IMR-90 (cell line): Measurements from ENCODE around the gene CLRN3. TPM values are rescaled to one million over a fixed set of nuclear protein-coding genes. Genes with fewer than 3 reads are reported as not detected.

Source experiments
- ATAC-seq: fragments of 200-7000 bp; cut with Tn5 transposase; 2 replicates; pipeline ENCODE4 v1.9.1; 2020; ENCODE audit warnings: low read depth, mild to moderate bottlenecking, moderate library complexity
- BruUV-seq: library from RNA; stranded (reverse); fragments of 400-500 nt; replicated peaks from 2 replicates; lab custom pipeline; 2021; lab: Mats Ljungman, UMichigan
- CTCF ChIA-PET: fragments of 300-600 bp; formaldehyde crosslinking; extraction: SDS; loops from one replicate; lab custom pipeline; 2021; ENCODE audit warnings: antibody characterized with exemption; lab: Yijun Ruan, JAX
- POLR2A ChIA-PET: fragments of 300-600 bp; sonication (Branson Sonifier 250); formaldehyde crosslinking; loops from one replicate; lab custom pipeline; 2022; ENCODE audit warnings: antibody characterized with exemption; ENCODE audit not compliant: unreplicated experiment; lab: Charles Lee
- DNase-seq: peaks from one replicate; pipeline ENCODE4 v3.0.0; 2013
- H2AFZ ChIP-seq: replicated peaks from 2 replicates; pipeline ENCODE3; 2013; ENCODE audit warnings: low read length, mild to moderate bottlenecking; ENCODE audit not compliant: poor library complexity
- H2AK5ac ChIP-seq: 2 replicates; pipeline ENCODE4 v1.6.1; 2013; ENCODE audit warnings: low read depth, low read length, inconsistent platforms
- H2AK9ac ChIP-seq: replicated peaks from 2 replicates; pipeline ENCODE3; 2013; ENCODE audit warnings: mild to moderate bottlenecking, low read depth, low read length, moderate library complexity; ENCODE audit not compliant: poor library complexity
- H2BK120ac ChIP-seq: 2 replicates; pipeline ENCODE4 v1.6.1; 2013; ENCODE audit warnings: low read depth, low read length, inconsistent platforms
- H2BK15ac ChIP-seq: 3 replicates; pipeline ENCODE4 v1.6.1; 2013; ENCODE audit warnings: low read depth, low read length, inconsistent platforms
- H2BK20ac ChIP-seq: 2 replicates; pipeline ENCODE4 v1.6.1; 2013; ENCODE audit warnings: low read depth, mild to moderate bottlenecking, inconsistent platforms, low read length, moderate library complexity
- H2BK5ac ChIP-seq: 2 replicates; pipeline ENCODE4 v1.6.1; 2013; ENCODE audit warnings: mild to moderate bottlenecking, low read depth, low read length, inconsistent platforms; ENCODE audit not compliant: poor library complexity, severe bottlenecking
- H3K14ac ChIP-seq: replicated peaks from 2 replicates; pipeline ENCODE4 v1.6.1; 2013; ENCODE audit warnings: low read depth, low read length, inconsistent platforms
- H3K18ac ChIP-seq: 2 replicates; pipeline ENCODE4 v1.6.1; 2013; ENCODE audit warnings: low read depth, low read length, control low read depth
- H3K23ac ChIP-seq: 2 replicates; pipeline ENCODE4 v1.6.1; 2013; ENCODE audit warnings: low read depth, low read length, inconsistent platforms
- H3K27ac ChIP-seq: 2 replicates; pipeline ENCODE4 v1.5.1; 2013; ENCODE audit warnings: mild to moderate bottlenecking, control low read depth, low read length; ENCODE audit not compliant: insufficient read depth
- H3K27me3 ChIP-seq: 2 replicates; pipeline ENCODE4 v1.6.1; 2013; ENCODE audit warnings: low read length; ENCODE audit not compliant: control insufficient read depth, insufficient read depth
- H3K36me3 ChIP-seq: 2 replicates; pipeline ENCODE4 v1.6.1; 2013; ENCODE audit warnings: low read length, mixed read lengths; ENCODE audit not compliant: control insufficient read depth, insufficient read depth
- H3K4ac ChIP-seq: 2 replicates; pipeline ENCODE4 v1.6.1; 2013; ENCODE audit warnings: low read depth, low read length, inconsistent platforms
- H3K4me1 ChIP-seq: 2 replicates; pipeline ENCODE4 v1.6.1; 2013; ENCODE audit warnings: low read length, mixed read lengths; ENCODE audit not compliant: control insufficient read depth, insufficient read depth
- H3K4me2 ChIP-seq: 2 replicates; pipeline ENCODE4 v1.6.1; 2013; ENCODE audit warnings: low read depth, mild to moderate bottlenecking, control low read depth, low read length, moderate library complexity
- H3K4me3 ChIP-seq: 2 replicates; pipeline ENCODE4 v1.5.1; 2013; ENCODE audit warnings: low read depth, mild to moderate bottlenecking, control low read depth, low read length, moderate library complexity; ENCODE audit not compliant: insufficient read depth
- H3K56ac ChIP-seq: 2 replicates; pipeline ENCODE4 v1.6.1; 2013; ENCODE audit warnings: low read length, inconsistent platforms; ENCODE audit not compliant: insufficient read depth; ENCODE audit errors: extremely low read depth
- H3K79me1 ChIP-seq, 2 experiments: 2 replicates each; pipeline ENCODE4 v1.6.1; 2013; ENCODE audit warnings: low read length in 2 of 2, inconsistent platforms in 1 of 2, low read depth in 1 of 2
- H3K9ac ChIP-seq: 2 replicates; pipeline ENCODE4 v1.6.1; 2013; ENCODE audit warnings: low read depth, low read length, control low read depth
- H3K9me1 ChIP-seq: 2 replicates; pipeline ENCODE4 v1.6.1; 2013; ENCODE audit warnings: low read length, inconsistent platforms; ENCODE audit not compliant: insufficient read depth
- H3K9me3 ChIP-seq: 2 replicates; pipeline ENCODE4 v1.6.1; 2013; ENCODE audit warnings: low read length; ENCODE audit not compliant: control insufficient read depth, insufficient read depth
- H4K20me1 ChIP-seq: 2 replicates; pipeline ENCODE4 v1.6.1; 2013; ENCODE audit warnings: low read length, inconsistent platforms; ENCODE audit not compliant: insufficient read depth
- H4K5ac ChIP-seq: 2 replicates; pipeline ENCODE4 v1.6.1; 2013; ENCODE audit warnings: mild to moderate bottlenecking, low read depth, low read length, control low read depth
- H4K8ac ChIP-seq, 2 experiments: 2 replicates each; pipeline ENCODE4 v1.6.1; 2013; ENCODE audit warnings: low read depth in 2 of 2, low read length in 2 of 2, control low read depth in 1 of 2, inconsistent platforms in 1 of 2
- H4K91ac ChIP-seq: 2 replicates; pipeline ENCODE4 v1.6.1; 2013; ENCODE audit warnings: low read depth, low read length, inconsistent platforms; ENCODE audit not compliant: insufficient read depth
- BHLHE40 ChIP-seq: fragments of 150-350 bp; IDR thresholded peaks from 2 replicates; pipeline ENCODE4 v1.6.1; 2016; ENCODE audit warnings: mild to moderate bottlenecking, low read depth, low read length
- CEBPB ChIP-seq: IDR thresholded peaks from 2 replicates; pipeline ENCODE4 v1.6.1; 2012; ENCODE audit warnings: low read depth, low read length, improper control_type of control experiment
- MAZ ChIP-seq: IDR thresholded peaks from 2 replicates; pipeline ENCODE4 v1.6.1; 2012; ENCODE audit warnings: low read depth, mild to moderate bottlenecking, low read length, improper control_type of control experiment, moderate library complexity, borderline replicate concordance
- RCOR1 ChIP-seq: IDR thresholded peaks from 2 replicates; pipeline ENCODE4 v1.6.1; 2012; ENCODE audit warnings: mild to moderate bottlenecking, low read length, improper control_type of control experiment; ENCODE audit not compliant: insufficient replicate concordance
- WGBS, 2 experiments: methylation state at CpG; one replicate each; pipeline versions ENCODE4 v1.1.5 to v1.1.7; 2013; ENCODE audit warnings: missing lambda C conversion rate in 2 of 2; ENCODE audit not compliant: insufficient read length in 1 of 2; ENCODE audit errors: extremely low coverage in 2 of 2; 5-methylcytosine and 5-hydroxymethylcytosine counted together
- dilution Hi-C: fragments of 300-500 bp; cut with HindIII; formaldehyde crosslinking; loops from one replicate; pipeline ENCODE4 v1.14.3; 2018; ENCODE audit warnings: low sequenced_read_pairs; ENCODE audit not compliant: unreplicated experiment
- in situ Hi-C: fragments of 300-500 bp; cut with MboI; formaldehyde crosslinking; loops from 3 replicates; pipeline ENCODE4 v1.14.3; 2019; ENCODE audit warnings: low sequenced_read_pairs, inconsistent platforms, mixed read lengths
- intact Hi-C: fragments of 100-400 bp; cut with micrococcal nuclease; formaldehyde crosslinking; loops from 2 replicates; pipeline ENCODE4 v1.10.0; 2022
- polyA plus RNA-seq, 3 experiments: library from polyadenylated mRNA; depleted of rRNA; stranded (reverse); fragments of >200 nt; gene quantifications; 2 replicates each; pipeline ENCODE4 v1.2.3, GENCODE V29; 2012; ENCODE audit warnings: low replicate concordance in 1 of 3
- total RNA-seq: library from RNA; depleted of rRNA; stranded (reverse); fragments of >200 nt; gene quantifications from 2 replicates; pipeline ENCODE4 v1.2.3, GENCODE V29; 2012
- TF ChIP-seq, protein P1 (sequence below): fragments of 150-350 bp; IDR thresholded peaks from 2 replicates; pipeline ENCODE4 v1.6.1; 2016; ENCODE audit warnings: low read depth, mild to moderate bottlenecking, low read length, moderate library complexity, borderline replicate concordance

The CLRN3 gene
- total and polyA plus RNA-seq, 2 of the 4 experiments (the other 2 are of a cell fraction) = not detected

GRCh38 chr10:127922675-127923366 is 30.1 kb upstream of the CLRN3 start:
- dilution Hi-C loops (no loop called here), intact Hi-C loops (no loop called here), in situ Hi-C loops (no loop called here)
- H2BK5ac ChIP-seq = no peak overlapping the region
- H4K8ac ChIP-seq = no peak overlapping the region
- H2AFZ ChIP-seq = no peak overlapping the region
- H3K4me3 ChIP-seq = no peak overlapping the region
- no CpG with 5 or more reads among the region's 12 CpGs for whole genome bisulfite sequencing, 2 experiments
- H3K79me1 ChIP-seq = no peaks in the 10 kb centered on the region
- no peak overlapping the region for H3K4me2 ChIP-seq
- ChIA-PET POLR2A (no interaction called here), CTCF (interaction anchor here (1.4 kb wide), 1 partner anchor 16 kb away, joined by 4 read pairs; the partner anchor contains the start of gene PTPRE)
- H3K56ac ChIP-seq = no peak overlapping the region
- no peak overlapping the region for H3K18ac ChIP-seq
- H3K9me3 ChIP-seq = no peaks in the 10 kb centered on the region
- no peaks in the 10 kb centered on the region for H4K20me1 ChIP-seq
- H2BK20ac ChIP-seq = no peak overlapping the region
- H2BK15ac ChIP-seq = no peak overlapping the region
- H3K9me1 ChIP-seq = no peaks in the 10 kb centered on the region; the same call in 1 of the 2 replicates
- H4K91ac ChIP-seq = no peak overlapping the region
- peak; percentile 55 for DNase-seq
- H3K27me3 ChIP-seq = no peaks in the 10 kb centered on the region
- TF ChIP-seq, protein P1, sequence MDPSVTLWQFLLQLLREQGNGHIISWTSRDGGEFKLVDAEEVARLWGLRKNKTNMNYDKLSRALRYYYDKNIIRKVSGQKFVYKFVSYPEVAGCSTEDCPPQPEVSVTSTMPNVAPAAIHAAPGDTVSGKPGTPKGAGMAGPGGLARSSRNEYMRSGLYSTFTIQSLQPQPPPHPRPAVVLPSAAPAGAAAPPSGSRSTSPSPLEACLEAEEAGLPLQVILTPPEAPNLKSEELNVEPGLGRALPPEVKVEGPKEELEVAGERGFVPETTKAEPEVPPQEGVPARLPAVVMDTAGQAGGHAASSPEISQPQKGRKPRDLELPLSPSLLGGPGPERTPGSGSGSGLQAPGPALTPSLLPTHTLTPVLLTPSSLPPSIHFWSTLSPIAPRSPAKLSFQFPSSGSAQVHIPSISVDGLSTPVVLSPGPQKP = no peak
- TF ChIP-seq RCOR1 (no peak), MAZ (no peak), CEBPB (peak; percentile 55), BHLHE40 (no peak)
- H2AK5ac ChIP-seq = no peak overlapping the region
- H3K9ac ChIP-seq = no peak overlapping the region
- H3K27ac ChIP-seq = no peak overlapping the region
- H3K36me3 ChIP-seq = no peaks in the 10 kb centered on the region
- H3K4ac ChIP-seq = no peak overlapping the region
- no peak overlapping the region for H3K23ac ChIP-seq
- H3K4me1 ChIP-seq = peaks cover 5% of the 10 kb centered on the region; the same call in 1 of the 2 replicates
- peak overlapping the region; percentile 15 for H2AK9ac ChIP-seq
- no peak overlapping the region for H4K5ac ChIP-seq
- peak; percentile 27 for ATAC-seq
- BruUV-seq = no TSS peak
- H2BK120ac ChIP-seq = no peak overlapping the region
- no peak overlapping the region for H3K14ac ChIP-seq
